Measurements from ENCODE around the gene EFNA5. TPM values are rescaled to one million over a fixed set of nuclear protein-coding genes. Genes with fewer than 3 reads are reported as not detected.

Gene EFNA5
- polyA plus RNA-seq, 1 donor from 2014 or later, result 4.2 TPM

DNA sequence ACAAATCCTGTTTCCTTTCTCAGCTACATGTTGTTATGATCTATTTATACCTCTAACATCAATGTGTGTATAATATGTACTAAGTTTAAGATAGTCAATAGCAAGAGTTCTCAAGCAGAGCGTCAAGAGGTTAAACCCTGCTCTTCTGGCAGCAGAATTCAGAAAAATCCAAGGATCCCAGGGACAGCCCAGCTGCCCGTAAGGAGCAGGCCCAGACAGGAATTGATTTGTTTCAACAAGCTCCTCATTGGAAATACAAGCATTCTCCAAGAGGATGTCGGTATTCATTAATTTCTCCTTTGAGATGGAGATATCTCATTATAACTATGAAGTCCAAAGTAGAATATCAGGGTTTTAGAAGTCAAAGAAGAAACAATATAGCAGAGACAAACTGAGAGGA is 14.9 kb downstream of the EFNA5 start:
- H3K9ac ChIP-seq (ENCODE audit: low read length), result no peak overlapping the region
- no peak overlapping the region for H3K27ac ChIP-seq (ENCODE audit: low read length)
- H2AFZ ChIP-seq (ENCODE audit: low read depth, low read length), result no peak overlapping the region
- no peaks in the 10 kb centered on the region for H3K9me2 ChIP-seq (ENCODE audit: insufficient read depth, low read length)
- no peaks in the 10 kb centered on the region for H3K9me3 ChIP-seq (ENCODE audit: low read length)
- no peak overlapping the region for H3K4me3 ChIP-seq (ENCODE audit: low read length)
- no peaks in the 10 kb centered on the region for H3F3A ChIP-seq (ENCODE audit: insufficient read depth, low read length, poor library complexity, severe bottlenecking)
- H3K4me2 ChIP-seq (ENCODE audit: low read length), result no peak overlapping the region
- H4K20me1 ChIP-seq (ENCODE audit: insufficient read depth), result no peaks in the 10 kb centered on the region
- H3K27me3 ChIP-seq (ENCODE audit: insufficient read depth, low read depth, low read length), result no peaks in the 10 kb centered on the region
- no peaks in the 10 kb centered on the region for H3K36me3 ChIP-seq (ENCODE audit: insufficient read depth, low read length)
- H3K79me2 ChIP-seq (replicated peaks; ENCODE audit: insufficient read depth, low read length), result peaks cover 90% of the 10 kb centered on the region
- TF ChIP-seq POLR2AphosphoS5 (IDR thresholded peaks at IDR 0.05), result no peak
- TF ChIP-seq RAD21 (conservative IDR thresholded peaks at IDR 0.05), result no peak
- TF ChIP-seq, protein P1, sequence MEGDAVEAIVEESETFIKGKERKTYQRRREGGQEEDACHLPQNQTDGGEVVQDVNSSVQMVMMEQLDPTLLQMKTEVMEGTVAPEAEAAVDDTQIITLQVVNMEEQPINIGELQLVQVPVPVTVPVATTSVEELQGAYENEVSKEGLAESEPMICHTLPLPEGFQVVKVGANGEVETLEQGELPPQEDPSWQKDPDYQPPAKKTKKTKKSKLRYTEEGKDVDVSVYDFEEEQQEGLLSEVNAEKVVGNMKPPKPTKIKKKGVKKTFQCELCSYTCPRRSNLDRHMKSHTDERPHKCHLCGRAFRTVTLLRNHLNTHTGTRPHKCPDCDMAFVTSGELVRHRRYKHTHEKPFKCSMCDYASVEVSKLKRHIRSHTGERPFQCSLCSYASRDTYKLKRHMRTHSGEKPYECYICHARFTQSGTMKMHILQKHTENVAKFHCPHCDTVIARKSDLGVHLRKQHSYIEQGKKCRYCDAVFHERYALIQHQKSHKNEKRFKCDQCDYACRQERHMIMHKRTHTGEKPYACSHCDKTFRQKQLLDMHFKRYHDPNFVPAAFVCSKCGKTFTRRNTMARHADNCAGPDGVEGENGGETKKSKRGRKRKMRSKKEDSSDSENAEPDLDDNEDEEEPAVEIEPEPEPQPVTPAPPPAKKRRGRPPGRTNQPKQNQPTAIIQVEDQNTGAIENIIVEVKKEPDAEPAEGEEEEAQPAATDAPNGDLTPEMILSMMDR (IDR thresholded peaks at IDR 0.05; ENCODE audit: poor library complexity, severe bottlenecking), result no peak
- no peak for TF ChIP-seq TAF1 (IDR thresholded peaks at IDR 0.05; ENCODE audit: low read depth)
- no peak for TF ChIP-seq MXI1 (conservative IDR thresholded peaks at IDR 0.05; ENCODE audit: poor library complexity, severe bottlenecking)
- no peak for TF ChIP-seq EP300 (conservative IDR thresholded peaks at IDR 0.05; ENCODE audit: poor library complexity, severe bottlenecking)
- no peak for TF ChIP-seq EZH2 (IDR thresholded peaks at IDR 0.05; ENCODE audit: borderline replicate concordance, insufficient read depth, low read length, poor library complexity, severe bottlenecking)
- no peak for TF ChIP-seq SMC3 (conservative IDR thresholded peaks at IDR 0.05; ENCODE audit: poor library complexity)
- TF ChIP-seq, protein P2, sequence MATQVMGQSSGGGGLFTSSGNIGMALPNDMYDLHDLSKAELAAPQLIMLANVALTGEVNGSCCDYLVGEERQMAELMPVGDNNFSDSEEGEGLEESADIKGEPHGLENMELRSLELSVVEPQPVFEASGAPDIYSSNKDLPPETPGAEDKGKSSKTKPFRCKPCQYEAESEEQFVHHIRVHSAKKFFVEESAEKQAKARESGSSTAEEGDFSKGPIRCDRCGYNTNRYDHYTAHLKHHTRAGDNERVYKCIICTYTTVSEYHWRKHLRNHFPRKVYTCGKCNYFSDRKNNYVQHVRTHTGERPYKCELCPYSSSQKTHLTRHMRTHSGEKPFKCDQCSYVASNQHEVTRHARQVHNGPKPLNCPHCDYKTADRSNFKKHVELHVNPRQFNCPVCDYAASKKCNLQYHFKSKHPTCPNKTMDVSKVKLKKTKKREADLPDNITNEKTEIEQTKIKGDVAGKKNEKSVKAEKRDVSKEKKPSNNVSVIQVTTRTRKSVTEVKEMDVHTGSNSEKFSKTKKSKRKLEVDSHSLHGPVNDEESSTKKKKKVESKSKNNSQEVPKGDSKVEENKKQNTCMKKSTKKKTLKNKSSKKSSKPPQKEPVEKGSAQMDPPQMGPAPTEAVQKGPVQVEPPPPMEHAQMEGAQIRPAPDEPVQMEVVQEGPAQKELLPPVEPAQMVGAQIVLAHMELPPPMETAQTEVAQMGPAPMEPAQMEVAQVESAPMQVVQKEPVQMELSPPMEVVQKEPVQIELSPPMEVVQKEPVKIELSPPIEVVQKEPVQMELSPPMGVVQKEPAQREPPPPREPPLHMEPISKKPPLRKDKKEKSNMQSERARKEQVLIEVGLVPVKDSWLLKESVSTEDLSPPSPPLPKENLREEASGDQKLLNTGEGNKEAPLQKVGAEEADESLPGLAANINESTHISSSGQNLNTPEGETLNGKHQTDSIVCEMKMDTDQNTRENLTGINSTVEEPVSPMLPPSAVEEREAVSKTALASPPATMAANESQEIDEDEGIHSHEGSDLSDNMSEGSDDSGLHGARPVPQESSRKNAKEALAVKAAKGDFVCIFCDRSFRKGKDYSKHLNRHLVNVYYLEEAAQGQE (IDR thresholded peaks at IDR 0.05; ENCODE audit: borderline replicate concordance), result no peak

DNA sequence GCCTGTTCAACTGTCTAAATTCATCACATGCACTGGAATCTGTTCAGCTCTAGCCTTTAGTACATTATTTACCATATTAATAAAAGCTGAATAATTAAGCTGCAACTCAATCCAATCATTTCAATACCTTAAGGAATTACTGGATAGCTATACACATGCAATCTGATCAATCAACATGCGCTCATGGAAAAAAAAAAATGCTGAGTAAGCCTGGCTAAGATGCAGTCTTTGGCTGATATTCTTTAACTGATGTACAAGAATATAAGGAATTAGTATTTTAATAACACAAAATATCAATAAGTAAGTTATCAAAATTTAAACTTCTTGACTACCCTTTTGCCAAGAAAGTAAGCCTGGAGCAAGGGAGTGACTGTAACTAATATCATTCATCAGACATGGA is 15.9 kb downstream of the EFNA5 start:
- no peak overlapping the region for H3K9ac ChIP-seq (ENCODE audit: low read length)
- no peaks in the 10 kb centered on the region for H3K36me3 ChIP-seq (ENCODE audit: insufficient read depth, low read length)
- H3K4me2 ChIP-seq (ENCODE audit: low read length), result no peak overlapping the region
- H2AFZ ChIP-seq (ENCODE audit: low read depth, low read length), result no peak overlapping the region
- no peak overlapping the region for H3K4me3 ChIP-seq (ENCODE audit: low read length)
- no peaks in the 10 kb centered on the region for H3K27me3 ChIP-seq (ENCODE audit: insufficient read depth, low read depth, low read length)
- H3K9me3 ChIP-seq (ENCODE audit: low read length), result no peaks in the 10 kb centered on the region
- H3F3A ChIP-seq (ENCODE audit: insufficient read depth, low read length, poor library complexity, severe bottlenecking), result no peaks in the 10 kb centered on the region
- TF ChIP-seq POLR2AphosphoS5 (IDR thresholded peaks at IDR 0.05), result no peak
- TF ChIP-seq, protein P1 (IDR thresholded peaks at IDR 0.05; ENCODE audit: poor library complexity, severe bottlenecking), result no peak
- no peak for TF ChIP-seq MXI1 (conservative IDR thresholded peaks at IDR 0.05; ENCODE audit: poor library complexity, severe bottlenecking)
- TF ChIP-seq EZH2 (IDR thresholded peaks at IDR 0.05; ENCODE audit: borderline replicate concordance, insufficient read depth, low read length, poor library complexity, severe bottlenecking), result no peak
- no peak for TF ChIP-seq SMC3 (conservative IDR thresholded peaks at IDR 0.05; ENCODE audit: poor library complexity)
- TF ChIP-seq, protein P2 (IDR thresholded peaks at IDR 0.05; ENCODE audit: borderline replicate concordance), result no peak
- no peak for TF ChIP-seq EP300 (conservative IDR thresholded peaks at IDR 0.05; ENCODE audit: poor library complexity, severe bottlenecking)
- TF ChIP-seq TAF1 (IDR thresholded peaks at IDR 0.05; ENCODE audit: low read depth), result no peak
- TF ChIP-seq RAD21 (conservative IDR thresholded peaks at IDR 0.05), result no peak
- peaks cover 92% of the 10 kb centered on the region for H3K79me2 ChIP-seq (replicated peaks; ENCODE audit: insufficient read depth, low read length)
- no peaks in the 10 kb centered on the region for H4K20me1 ChIP-seq (ENCODE audit: insufficient read depth)
- H3K27ac ChIP-seq (ENCODE audit: low read length), result no peak overlapping the region
- no peaks in the 10 kb centered on the region for H3K9me2 ChIP-seq (ENCODE audit: insufficient read depth, low read length)

Measured in neural cell (in vitro differentiated cells).